Smooth muscle cell (in vitro differentiated cells): ENCODE data around the gene CHAD. TPM values are rescaled to one million over a fixed set of nuclear protein-coding genes. Genes with fewer than 3 reads are reported as not detected.

ENCODE experiments used
- DNase-seq: peaks from one replicate; lab custom pipeline; 2025; ENCODE audit not compliant: unreplicated experiment; lab: John Stamatoyannopoulos, UW
- H2AFZ ChIP-seq: fragments of 200-600 bp; sonication (generic); 2 replicates; pipeline ENCODE4 v1.6.0; 2016; ENCODE audit warnings: antibody characterized with exemption, low read depth, mild to moderate bottlenecking
- H3F3A ChIP-seq: fragments of 200-600 bp; sonication (generic); 2 replicates; pipeline ENCODE4 v1.6.0; 2017; ENCODE audit warnings: antibody characterized with exemption, low read depth
- H3K27ac ChIP-seq: fragments of 200-600 bp; sonication (generic); 2 replicates; pipeline ENCODE4 v1.5.1; 2016; ENCODE audit warnings: low read depth, mild to moderate bottlenecking
- H3K27me3 ChIP-seq: fragments of 200-600 bp; sonication (generic); 2 replicates; pipeline ENCODE4 v1.6.1; 2016; ENCODE audit warnings: low read depth, mild to moderate bottlenecking
- H3K36me3 ChIP-seq: fragments of 200-600 bp; sonication (generic); 2 replicates; pipeline ENCODE4 v1.5.1; 2016; ENCODE audit warnings: low read depth
- H3K4me1 ChIP-seq: fragments of 200-600 bp; sonication (generic); 2 replicates; pipeline ENCODE4 v1.5.1; 2016; ENCODE audit warnings: low read depth
- H3K4me2 ChIP-seq: fragments of 200-600 bp; sonication (generic); 2 replicates; pipeline ENCODE4 v1.6.0; 2016; ENCODE audit warnings: mild to moderate bottlenecking
- H3K4me3 ChIP-seq: fragments of 200-600 bp; sonication (generic); 2 replicates; pipeline ENCODE4 v1.5.1; 2016; ENCODE audit warnings: mild to moderate bottlenecking
- H3K79me2 ChIP-seq: fragments of 200-600 bp; sonication (generic); 2 replicates; pipeline ENCODE4 v1.6.0; 2016; ENCODE audit warnings: low read depth, mild to moderate bottlenecking
- H3K9ac ChIP-seq: fragments of 200-600 bp; sonication (generic); 2 replicates; pipeline ENCODE4 v1.6.0; 2016; ENCODE audit warnings: low read depth
- H3K9me3 ChIP-seq: fragments of 200-600 bp; sonication (generic); replicated peaks from 2 replicates; pipeline ENCODE4 v1.5.1; 2016; ENCODE audit warnings: low read depth
- H4K20me1 ChIP-seq: fragments of 200-600 bp; sonication (generic); 2 replicates; pipeline ENCODE4 v1.6.0; 2016; ENCODE audit warnings: low read depth
- WGBS: methylation state at CpG from one replicate; pipeline ENCODE4 v1.1.7; 2016; ENCODE audit warnings: low lambda C conversion rate; 5-methylcytosine and 5-hydroxymethylcytosine counted together
- polyA plus RNA-seq: library from polyadenylated mRNA; unstranded; fragments of >200 nt; fragmentation: Nextera tagmentation; extraction: Ambion mirVana; gene quantifications from 2 replicates; pipeline ENCODE4 v1.2.1, GENCODE V29; 2016
- total RNA-seq: library from RNA; depleted of rRNA; stranded (reverse); fragments of >200 nt; gene quantifications from 2 replicates; pipeline ENCODE4 v1.2.3, GENCODE V29; 2014
- TF ChIP-seq, protein P1 (sequence below): fragments of 200-600 bp; sonication (generic); IDR thresholded peaks from 2 replicates; pipeline ENCODE4 v1.5.1; 2017; ENCODE audit warnings: borderline replicate concordance, mild to moderate bottlenecking, antibody characterized with exemption; ENCODE audit not compliant: insufficient read depth, poor library complexity, severe bottlenecking

Gene CHAD
- total and polyA plus RNA-seq, 2 experiments from 2014 or later, result 0.43 TPM; not detected in 1

- DNase-seq, result no peak
- H3K9me3 ChIP-seq, result no peaks in the 10 kb centered on the region
- H2AFZ ChIP-seq, result peak overlapping the region; percentile 47
- peaks cover 10% of the 10 kb centered on the region for H4K20me1 ChIP-seq
- peak overlapping the region; percentile 45 for H3K27ac ChIP-seq
- TF ChIP-seq, protein P1, sequence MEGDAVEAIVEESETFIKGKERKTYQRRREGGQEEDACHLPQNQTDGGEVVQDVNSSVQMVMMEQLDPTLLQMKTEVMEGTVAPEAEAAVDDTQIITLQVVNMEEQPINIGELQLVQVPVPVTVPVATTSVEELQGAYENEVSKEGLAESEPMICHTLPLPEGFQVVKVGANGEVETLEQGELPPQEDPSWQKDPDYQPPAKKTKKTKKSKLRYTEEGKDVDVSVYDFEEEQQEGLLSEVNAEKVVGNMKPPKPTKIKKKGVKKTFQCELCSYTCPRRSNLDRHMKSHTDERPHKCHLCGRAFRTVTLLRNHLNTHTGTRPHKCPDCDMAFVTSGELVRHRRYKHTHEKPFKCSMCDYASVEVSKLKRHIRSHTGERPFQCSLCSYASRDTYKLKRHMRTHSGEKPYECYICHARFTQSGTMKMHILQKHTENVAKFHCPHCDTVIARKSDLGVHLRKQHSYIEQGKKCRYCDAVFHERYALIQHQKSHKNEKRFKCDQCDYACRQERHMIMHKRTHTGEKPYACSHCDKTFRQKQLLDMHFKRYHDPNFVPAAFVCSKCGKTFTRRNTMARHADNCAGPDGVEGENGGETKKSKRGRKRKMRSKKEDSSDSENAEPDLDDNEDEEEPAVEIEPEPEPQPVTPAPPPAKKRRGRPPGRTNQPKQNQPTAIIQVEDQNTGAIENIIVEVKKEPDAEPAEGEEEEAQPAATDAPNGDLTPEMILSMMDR, result no peak
- H3K79me2 ChIP-seq, result no peaks in the 10 kb centered on the region
- H3K27me3 ChIP-seq, result no peaks in the 10 kb centered on the region
- H3K4me1 ChIP-seq, result peaks cover 13% of the 10 kb centered on the region
- H3K4me3 ChIP-seq, result peak overlapping the region; percentile 91
- no peaks in the 10 kb centered on the region for H3K36me3 ChIP-seq
- H3F3A ChIP-seq, result peaks cover 11% of the 10 kb centered on the region
- WGBS, result 8% methylated on average over 6 of the region's 7 CpGs
- H3K9ac ChIP-seq, result peak overlapping the region; percentile 41
- peak overlapping the region; percentile 96 for H3K4me2 ChIP-seq
These were observed 42.3 kb downstream of the CHAD start for GRCh38 chr17:50426472-50426782.

DNA sequence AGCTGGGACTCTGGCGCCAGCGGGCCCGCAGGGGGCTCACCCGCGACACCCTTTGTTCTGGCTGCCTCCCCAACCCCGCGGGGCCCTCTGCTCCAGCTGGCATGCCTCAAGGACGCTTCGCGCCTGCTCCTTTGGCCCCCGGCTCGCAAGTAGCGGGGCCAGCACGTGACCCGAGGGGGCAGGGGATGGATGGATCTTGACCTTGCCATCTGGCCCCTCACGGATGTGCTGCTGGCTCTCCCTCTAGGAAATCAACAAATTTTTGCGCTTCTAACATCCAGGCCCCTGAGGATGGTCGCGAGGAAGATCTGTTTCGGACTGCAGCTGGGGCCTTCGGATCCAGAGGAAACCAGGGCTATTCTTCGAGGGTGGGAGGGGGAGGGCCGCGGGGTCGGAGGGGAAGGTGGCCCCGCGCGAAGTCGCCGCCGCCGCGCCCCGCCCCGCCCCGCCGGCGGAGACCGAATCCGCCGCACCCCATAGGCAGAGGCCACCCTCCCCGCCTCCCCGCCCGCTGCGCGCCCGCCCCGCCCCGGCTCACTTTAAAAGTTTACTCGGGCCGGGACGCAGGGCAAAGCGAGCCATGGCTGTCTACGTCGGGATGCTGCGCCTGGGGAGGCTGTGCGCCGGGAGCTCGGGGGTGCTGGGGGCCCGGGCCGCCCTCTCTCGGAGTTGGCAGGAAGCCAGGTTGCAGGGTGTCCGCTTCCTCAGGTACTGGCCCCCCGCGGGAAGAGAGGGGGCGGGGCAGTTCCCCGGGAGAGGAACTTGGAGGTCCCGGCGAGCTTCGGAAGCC is 42.8 kb downstream of the CHAD start, which contains the start of gene ACSF2:
TSS of gene ACSF2 (plus strand) at position 537 of the 790 bp plus-strand sequence. CDS start at position 581, 44 bp downstream.
- Histone ChIP-seq H3K4me3 (peak within 1 kb of the TSS; percentile 91), H3K27ac (peak within 1 kb of the TSS; percentile 45), H3K36me3 (no peaks in the 10 kb centered on the region), H3K4me1 (peaks cover 13% of the 10 kb centered on the region), H2AFZ (peak within 1 kb of the TSS; percentile 93), H3K79me2 (no peaks in the 10 kb centered on the region), H3K9ac (peak within 1 kb of the TSS; percentile 50), H3K27me3 (no peaks in the 10 kb centered on the region), H3F3A (peaks cover 11% of the 10 kb centered on the region), H3K9me3 (no peaks in the 10 kb centered on the region), H3K4me2 (peak within 1 kb of the TSS; percentile 96), H4K20me1 (peaks cover 10% of the 10 kb centered on the region)
- 10% methylated on average over 36 of the region's 70 CpGs for WGBS
- TF ChIP-seq, protein P1, result no peak
- DNase-seq, result peak; percentile 43

DNA sequence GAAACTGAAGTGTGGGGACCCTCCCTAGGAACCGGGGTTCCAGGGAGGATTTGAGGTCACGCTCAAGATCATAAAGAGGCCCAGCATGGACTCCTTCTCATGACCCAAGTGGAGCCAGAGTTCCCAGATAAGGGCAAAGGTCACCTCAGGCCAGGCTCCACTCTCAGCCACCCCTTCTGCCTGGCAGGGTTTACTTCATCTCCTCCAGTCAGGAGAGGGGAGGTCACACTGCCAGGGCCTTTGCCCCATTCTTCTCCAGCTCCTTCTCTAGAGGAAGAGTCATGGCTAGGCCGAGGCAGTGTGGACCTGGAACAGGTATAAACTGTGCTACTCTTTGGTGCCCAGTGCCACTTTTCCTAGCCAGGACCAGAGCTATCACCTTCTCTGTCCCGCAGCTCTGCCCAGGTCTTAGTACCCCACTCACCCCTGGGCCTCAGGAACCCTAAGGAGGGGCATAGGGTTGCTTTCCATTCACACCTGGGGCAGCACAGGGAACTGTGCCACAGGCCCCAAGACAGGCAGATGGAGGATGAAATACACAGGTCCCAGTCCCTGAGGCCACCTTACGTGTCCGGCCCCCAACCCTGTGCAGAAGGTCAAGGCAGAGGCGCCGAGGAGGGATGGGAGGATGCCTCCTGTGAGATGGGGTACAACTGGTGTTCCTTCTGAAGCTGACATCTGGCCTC is 43.5 kb downstream of the CHAD start:
- Histone ChIP-seq H3F3A (peaks cover 11% of the 10 kb centered on the region), H3K27me3 (no peaks in the 10 kb centered on the region), H3K36me3 (no peaks in the 10 kb centered on the region), H3K9ac (peak overlapping the region; percentile 50), H3K79me2 (no peaks in the 10 kb centered on the region), H2AFZ (peak overlapping the region; percentile 93), H3K27ac (no peak overlapping the region), H3K4me2 (peak overlapping the region; percentile 96), H4K20me1 (peaks cover 5% of the 10 kb centered on the region), H3K4me1 (peaks cover 13% of the 10 kb centered on the region), H3K4me3 (peak overlapping the region; percentile 91), H3K9me3 (no peaks in the 10 kb centered on the region)
- TF ChIP-seq, protein P1, result no peak
- DNase-seq, result no peak
- WGBS, result 95% methylated on average over 8 of the region's 8 CpGs
